Testis (tissue), 2 donors: ENCODE results near the gene GNPAT.

Experiments used
- POLR2A ChIP-seq: fragments of 450-650 bp; IDR thresholded peaks from one replicate; pipeline ENCODE4 v1.6.1; 2017; ENCODE audit warnings: antibody characterized with exemption, mild to moderate bottlenecking, moderate library complexity
- TF ChIP-seq, protein P1 (sequence below), 3 experiments: fragments of 450-650 bp in 2 of 3; fragments of 200-600 bp in 1 of 3; sonication (generic) in 1 of 3; IDR thresholded peaks; one replicate each; pipeline ENCODE4 v1.5.1; 2016 to 2019; ENCODE audit warnings: antibody characterized with exemption in 3 of 3, mild to moderate bottlenecking in 2 of 3, moderate library complexity in 1 of 3

GRCh38 chr1:231260351-231260750, 19.3 kb downstream of the GNPAT start:
- TF ChIP-seq, protein P1, sequence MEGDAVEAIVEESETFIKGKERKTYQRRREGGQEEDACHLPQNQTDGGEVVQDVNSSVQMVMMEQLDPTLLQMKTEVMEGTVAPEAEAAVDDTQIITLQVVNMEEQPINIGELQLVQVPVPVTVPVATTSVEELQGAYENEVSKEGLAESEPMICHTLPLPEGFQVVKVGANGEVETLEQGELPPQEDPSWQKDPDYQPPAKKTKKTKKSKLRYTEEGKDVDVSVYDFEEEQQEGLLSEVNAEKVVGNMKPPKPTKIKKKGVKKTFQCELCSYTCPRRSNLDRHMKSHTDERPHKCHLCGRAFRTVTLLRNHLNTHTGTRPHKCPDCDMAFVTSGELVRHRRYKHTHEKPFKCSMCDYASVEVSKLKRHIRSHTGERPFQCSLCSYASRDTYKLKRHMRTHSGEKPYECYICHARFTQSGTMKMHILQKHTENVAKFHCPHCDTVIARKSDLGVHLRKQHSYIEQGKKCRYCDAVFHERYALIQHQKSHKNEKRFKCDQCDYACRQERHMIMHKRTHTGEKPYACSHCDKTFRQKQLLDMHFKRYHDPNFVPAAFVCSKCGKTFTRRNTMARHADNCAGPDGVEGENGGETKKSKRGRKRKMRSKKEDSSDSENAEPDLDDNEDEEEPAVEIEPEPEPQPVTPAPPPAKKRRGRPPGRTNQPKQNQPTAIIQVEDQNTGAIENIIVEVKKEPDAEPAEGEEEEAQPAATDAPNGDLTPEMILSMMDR (IDR thresholded peaks at IDR 0.05): no peak
- TF ChIP-seq POLR2A: no peak
